HuH-7 (cell line): ENCODE measurements around the gene GIPC1.
"Not testable (repeated sequence)": the region's sequence is repeated elsewhere in the genome, so short reads cannot be mapped to it uniquely, and the experiment has no call there.

Experiments used
- DNase-seq: peaks from one replicate; pipeline ENCODE4 v3.0.0; 2011; ENCODE audit warnings: low spot score

GIPC1 gene

GRCh38 chr19:14517840-14518505 is 22.0 kb upstream of the GIPC1 start, which contains the start of gene DNAJB1:
Gene DNAJB1, minus strand, starts transcription at chr19:14518397. Its CDS starts 48 bp downstream, at chr19:14518349.
- peak; percentile 80 for DNase-seq

- no peak for DNase-seq
These were observed 21.5 kb upstream of the GIPC1 start for GRCh38 chr19:14517446-14517839.

- no peak for DNase-seq
These were observed 21.0 kb upstream of the GIPC1 start for GRCh38 chr19:14516746-14517438.

GRCh38 chr19:14516048-14516534 is 20.2 kb upstream of the GIPC1 start:
- no peak for DNase-seq

GRCh38 chr19:14515501-14516047 is 19.6 kb upstream of the GIPC1 start:
- no peak for DNase-seq

GRCh38 chr19:14514215-14514863 is 18.4 kb upstream of the GIPC1 start:
- DNase-seq: no peak

GRCh38 chr19:14512406-14512961 is 16.6 kb upstream of the GIPC1 start:
- no peak for DNase-seq

GRCh38 chr19:14511229-14511593 is 15.3 kb upstream of the GIPC1 start:
- DNase-seq: no peak

GRCh38 chr19:14510311-14511228 is 14.6 kb upstream of the GIPC1 start:
- no peak for DNase-seq

- DNase-seq: no peak
These were observed 12.0 kb upstream of the GIPC1 start for GRCh38 chr19:14507704-14508542.

GRCh38 chr19:14505488-14506239 is 9.7 kb upstream of the GIPC1 start:
- DNase-seq: peak; percentile 74

- not testable (repeated sequence) for DNase-seq
These were observed 8.6 kb upstream of the GIPC1 start for GRCh38 chr19:14504575-14504974.

- DNase-seq: no peak
These were observed 7.4 kb upstream of the GIPC1 start for GRCh38 chr19:14503285-14503684.

GRCh38 chr19:14502334-14503092 is 6.6 kb upstream of the GIPC1 start:
- no peak for DNase-seq

GRCh38 chr19:14497228-14497921 is 1.4 kb upstream of the GIPC1 start:
- no peak for DNase-seq

- DNase-seq: no peak
These were observed 904 bp upstream of the GIPC1 start for GRCh38 chr19:14496834-14497227.

GRCh38 chr19:14495672-14496028 is 277 bp downstream of the GIPC1 start:
- DNase-seq: no peak

- no peak for DNase-seq
These were observed 836 bp downstream of the GIPC1 start for GRCh38 chr19:14494910-14495671.
